NB4 (cell line): ENCODE data around the gene SLC25A3.
A peak's percentile ranks its signal among the peaks of the same experiment; 100 is the strongest.
"Not testable (repeated sequence)": the region's sequence is repeated elsewhere in the genome, so short reads cannot be mapped to it uniquely, and the experiment has no call there.

Experiments used
- DNase-seq: peaks from one replicate; pipeline ENCODE4 v3.0.0; 2010; ENCODE audit warnings: low read depth
- H3K4me3 ChIP-seq: one replicate; pipeline ENCODE4 v1.5.1; 2011; ENCODE audit warnings: mild to moderate bottlenecking, low read depth, low read length, moderate library complexity
- CTCF ChIP-seq: IDR thresholded peaks from one replicate; pipeline ENCODE4 v1.5.1; 2012; ENCODE audit warnings: low read depth, low read length
- MAX ChIP-seq: IDR thresholded peaks from 2 replicates; pipeline ENCODE4 v1.6.1; 2011; ENCODE audit warnings: low read depth, low read length
- MYC ChIP-seq: IDR thresholded peaks from 2 replicates; pipeline ENCODE4 v1.6.1; 2011; ENCODE audit warnings: low read depth, low read length
- POLR2A ChIP-seq: IDR thresholded peaks from 2 replicates; pipeline ENCODE4 v1.6.1; 2011; ENCODE audit warnings: mild to moderate bottlenecking; ENCODE audit not compliant: insufficient read length; ENCODE audit errors: extremely low read depth

The SLC25A3 gene

GRCh38 chr12:98635657-98636323 lies 42.3 kb downstream of the SLC25A3 start:
- H3K4me3 ChIP-seq: no peak overlapping the region
- no peak for DNase-seq

GRCh38 chr12:98637068-98637467 lies 43.6 kb downstream of the SLC25A3 start:
- no peak for TF ChIP-seq MYC
- TF ChIP-seq CTCF: no peak
- TF ChIP-seq POLR2A: no peak
- TF ChIP-seq MAX: no peak
- no peak overlapping the region for H3K4me3 ChIP-seq
- no peak for DNase-seq

More at GRCh38 chr12:98635657-98636323, 42.3 kb downstream of the SLC25A3 start:
- TF ChIP-seq POLR2A: no peak
- no peak for TF ChIP-seq CTCF
- TF ChIP-seq MYC: no peak
- TF ChIP-seq MAX: no peak

- no peak for TF ChIP-seq MAX
- no peak for TF ChIP-seq POLR2A
- TF ChIP-seq MYC: no peak
- TF ChIP-seq CTCF: no peak
Observed at GRCh38 chr12:98638009-98638408, 44.5 kb downstream of the SLC25A3 start.

GRCh38 chr12:98639491-98639890 lies 46.0 kb downstream of the SLC25A3 start:
- DNase-seq: no peak
- no peak for TF ChIP-seq MAX
- TF ChIP-seq POLR2A: no peak
- TF ChIP-seq CTCF: no peak
- TF ChIP-seq MYC: no peak
- H3K4me3 ChIP-seq: no peak overlapping the region

More at GRCh38 chr12:98638009-98638408, 44.5 kb downstream of the SLC25A3 start:
- no peak for DNase-seq
- H3K4me3 ChIP-seq: no peak overlapping the region

- not testable (repeated sequence) for DNase-seq
- H3K4me3 ChIP-seq: peak overlapping the region; percentile 84
Observed at GRCh38 chr12:98642801-98643200, 49.3 kb downstream of the SLC25A3 start.

- no peak for DNase-seq
- no peak for TF ChIP-seq POLR2A
- H3K4me3 ChIP-seq: peak overlapping the region; percentile 84
Observed at GRCh38 chr12:98644433-98644711, 50.9 kb downstream of the SLC25A3 start.

- TF ChIP-seq CTCF (no peak), MAX (peak; percentile 40; the same call in 1 of the 2 replicates), POLR2A (peak; percentile 61), MYC (peak; percentile 60)
- DNase-seq: peak; percentile 99
- H3K4me3 ChIP-seq: peak within 1 kb of the TSS; percentile 84
Observed at GRCh38 chr12:98644712-98645571, 51.5 kb downstream of the SLC25A3 start, which contains the start of the genes APAF1 and IKBIP. APAF1 (plus strand) TSS chr12:98645290; CDS start chr12:98648360, 3,070 bp downstream. IKBIP (minus strand) TSS chr12:98644788; CDS start chr12:98644701, 87 bp downstream.
